Endothelial cell of umbilical vein (primary cell): Measurements from ENCODE around the gene PTGES. TPM values are rescaled to one million over a fixed set of nuclear protein-coding genes. Genes with fewer than 3 reads are reported as not detected.

Experiments
- BruUV-seq: library from RNA; stranded (reverse); fragments of 400-500 nt; replicated peaks from 2 replicates; lab custom pipeline; 2021; lab: Mats Ljungman, UMichigan
- CTCF ChIA-PET: fragments of 300-600, 350-600 bp; sonication (Branson Sonifier 250); formaldehyde crosslinking; loops from one replicate; lab custom pipeline; 2021; ENCODE audit warnings: antibody characterized with exemption, inconsistent platforms; lab: Charles Lee
- POLR2A ChIA-PET: fragments of 300-600, 350-600 bp; sonication (Branson Sonifier 250); formaldehyde crosslinking; loops from one replicate; lab custom pipeline; 2021; ENCODE audit warnings: antibody characterized with exemption, inconsistent platforms; lab: Charles Lee
- DNase-seq: peaks from one replicate; pipeline ENCODE4 v3.0.0-alpha.2; 2011; ENCODE audit warnings: low read depth, low spot score
- FAIRE-seq: peaks from 2 replicates; lab custom pipeline; 2011; peaks lifted over from hg19 to GRCh38; lab: Jason Lieb, UNC
- H2AFZ ChIP-seq: 2 replicates; pipeline ENCODE4 v1.6.0; 2012; ENCODE audit warnings: low read depth, low read length, control low read depth, inconsistent platforms
- H3K27ac ChIP-seq: 2 replicates; pipeline ENCODE4 v1.5.1; 2011; ENCODE audit warnings: low read depth, mild to moderate bottlenecking, control low read depth, low read length, moderate library complexity; ENCODE audit not compliant: insufficient read depth
- H3K27me3 ChIP-seq, 2 experiments: 2 replicates each; pipeline versions ENCODE4 v1.6.0 to v1.6.1; 2011; ENCODE audit warnings: low read length in 2 of 2, mixed read lengths in 1 of 2; ENCODE audit not compliant: control insufficient read depth in 2 of 2, insufficient read depth in 2 of 2
- H3K36me3 ChIP-seq, 2 experiments: 2 replicates in 1 of 2; 3 replicates in 1 of 2; pipeline ENCODE4 v1.5.1; 2011; ENCODE audit warnings: low read length in 2 of 2, mild to moderate bottlenecking in 1 of 2, moderate library complexity in 1 of 2; ENCODE audit not compliant: control insufficient read depth in 2 of 2, insufficient read depth in 2 of 2; ENCODE audit errors: extremely low read depth in 1 of 2
- H3K4me1 ChIP-seq: 3 replicates; pipeline ENCODE4 v1.5.1; 2011; ENCODE audit warnings: mild to moderate bottlenecking, low read length; ENCODE audit not compliant: control insufficient read depth, insufficient read depth; ENCODE audit errors: extremely low read depth
- H3K4me2 ChIP-seq: 2 replicates; pipeline ENCODE4 v1.6.1; 2011; ENCODE audit warnings: low read length, control low read depth, mixed read lengths; ENCODE audit not compliant: insufficient read depth
- H3K4me3 ChIP-seq, 3 experiments: fragments of 200-600 bp in 1 of 3; sonication (generic), shearing (Covaris generic) in 1 of 3; replicated peaks in 1 of 3; 2 replicates each; pipeline ENCODE4 v1.5.1; 2011 to 2016; ENCODE audit warnings: control low read depth in 3 of 3, low read length in 3 of 3, mild to moderate bottlenecking in 2 of 3, inconsistent platforms in 1 of 3, low read depth in 1 of 3, moderate library complexity in 1 of 3; ENCODE audit not compliant: insufficient read depth in 1 of 3
- H3K79me2 ChIP-seq: 2 replicates; pipeline ENCODE4 v1.6.0; 2012; ENCODE audit warnings: low read length, inconsistent platforms; ENCODE audit not compliant: control insufficient read depth, insufficient read depth
- H3K9ac ChIP-seq: replicated peaks from 2 replicates; pipeline ENCODE3; 2011; ENCODE audit warnings: low read length, control low read depth; ENCODE audit not compliant: insufficient read depth; ENCODE audit errors: extremely low read depth
- H3K9me1 ChIP-seq: replicated peaks from 3 replicates; pipeline ENCODE4 v1.6.0; 2011; ENCODE audit warnings: mild to moderate bottlenecking, low read length; ENCODE audit not compliant: control insufficient read depth, insufficient read depth; ENCODE audit errors: extremely low read depth
- H3K9me3 ChIP-seq: replicated peaks from 2 replicates; pipeline ENCODE4 v1.5.1; 2012; ENCODE audit warnings: low read length, inconsistent platforms; ENCODE audit not compliant: control insufficient read depth, insufficient read depth
- H4K20me1 ChIP-seq: replicated peaks from 2 replicates; pipeline ENCODE3; 2011; ENCODE audit warnings: mild to moderate bottlenecking, low read length; ENCODE audit not compliant: control insufficient read depth, insufficient read depth; ENCODE audit errors: extremely low read depth
- FOS ChIP-seq: IDR thresholded peaks from 2 replicates; pipeline ENCODE4 v1.6.1; 2011; ENCODE audit warnings: mild to moderate bottlenecking, low read length, moderate library complexity, borderline replicate concordance; ENCODE audit not compliant: insufficient read depth
- JUN ChIP-seq: IDR thresholded peaks from 2 replicates; pipeline ENCODE4 v1.6.1; 2011; ENCODE audit warnings: borderline replicate concordance, low read depth; ENCODE audit not compliant: insufficient read length, insufficient read depth
- MAX ChIP-seq: IDR thresholded peaks from 2 replicates; pipeline ENCODE4 v1.6.1; 2011; ENCODE audit not compliant: insufficient read depth, insufficient read length
- POLR2A ChIP-seq: IDR thresholded peaks from 2 replicates; pipeline ENCODE4 v1.6.1; 2012; ENCODE audit warnings: low read depth, mild to moderate bottlenecking, control low read depth, low read length
- dilution Hi-C: fragments of 300-500 bp; cut with MboI; formaldehyde crosslinking; loops from one replicate; pipeline ENCODE4 v1.15.0; 2019; ENCODE audit warnings: low sequenced_read_pairs; ENCODE audit not compliant: extremely low pct_ligation_motif_present
- intact Hi-C: fragments of 100-400 bp; cut with micrococcal nuclease; formaldehyde crosslinking; loops from one replicate; pipeline ENCODE4 v1.10.0; 2022
- polyA plus RNA-seq, 4 experiments: library from polyadenylated mRNA; depleted of rRNA in 3 of 4; stranded (reverse) in 3 of 4; unstranded in 1 of 4; fragments of >200 nt; gene quantifications; 2 replicates each; pipeline versions ENCODE4 v1.2.1 to v1.2.3, GENCODE V29; 2011 to 2012; ENCODE audit warnings: missing spikeins in 1 of 4
- total RNA-seq: library from RNA; stranded (reverse); gene quantifications from 2 replicates; pipeline ENCODE4 v1.2.3, GENCODE V29; 2021
- TF ChIP-seq, protein P1 (sequence below), 2 donors: IDR thresholded peaks; 1 replicate in 1 of 2; 2 replicates in 1 of 2; pipeline ENCODE4 v1.5.1; 2011; ENCODE audit warnings: low read length in 2 of 2, mild to moderate bottlenecking in 2 of 2, moderate library complexity in 2 of 2, control low read depth in 1 of 2, inconsistent platforms in 1 of 2, low read depth in 1 of 2; ENCODE audit not compliant: insufficient read depth in 1 of 2; ENCODE audit errors: extremely low read depth in 1 of 2

The PTGES gene
- total and polyA plus RNA-seq, 2 donors (not counting 3 experiments of a cell fraction or from before 2014, with no cell fraction given), result not detected

- peak overlapping the region; percentile 72 for H2AFZ ChIP-seq
These were observed 26.3 kb downstream of the PTGES start for GRCh38 chr9:129726322-129727160.

More at GRCh38 chr9:129726322-129727160, 26.3 kb downstream of the PTGES start:
- DNase-seq (peak; percentile 51), FAIRE-seq (peak; percentile 47)
- Histone ChIP-seq H3K4me3 (no peak overlapping the region), H3K27ac (no peak overlapping the region), H3K9me3 (no peaks in the 10 kb centered on the region), H4K20me1 (no peaks in the 10 kb centered on the region), H3K9me1 (no peaks in the 10 kb centered on the region), H3K36me3 (no peaks in the 10 kb centered on the region), H3K27me3 (no peaks in the 10 kb centered on the region), H3K9ac (no peak overlapping the region), H3K79me2 (no peaks in the 10 kb centered on the region), H3K4me1 (no peaks in the 10 kb centered on the region), H3K4me2 (no peak overlapping the region)
- intact Hi-C loops, result loop anchor here (1.0 to 2.0 kb wide), 3 partner anchors 57 to 84 kb away; partner anchors contain the start of gene ASB6
- CTCF ChIA-PET, result interaction anchor here (0.6 to 3.9 kb wide), 30 partner anchors 8 to 780 kb away, joined by 3 to 67 read pairs (median 4); partner anchors contain the start of gene PTGES
- dilution Hi-C loops, result loop anchor here (5.0 kb wide), 1 partner anchor 51 kb away; no protein-coding TSS in a partner anchor
- no TSS peak for BruUV-seq
- POLR2A ChIA-PET, result no interaction called here
- TF ChIP-seq JUN (no peak), FOS (no peak), MAX (no peak), POLR2A (no peak)
- TF ChIP-seq, protein P1, sequence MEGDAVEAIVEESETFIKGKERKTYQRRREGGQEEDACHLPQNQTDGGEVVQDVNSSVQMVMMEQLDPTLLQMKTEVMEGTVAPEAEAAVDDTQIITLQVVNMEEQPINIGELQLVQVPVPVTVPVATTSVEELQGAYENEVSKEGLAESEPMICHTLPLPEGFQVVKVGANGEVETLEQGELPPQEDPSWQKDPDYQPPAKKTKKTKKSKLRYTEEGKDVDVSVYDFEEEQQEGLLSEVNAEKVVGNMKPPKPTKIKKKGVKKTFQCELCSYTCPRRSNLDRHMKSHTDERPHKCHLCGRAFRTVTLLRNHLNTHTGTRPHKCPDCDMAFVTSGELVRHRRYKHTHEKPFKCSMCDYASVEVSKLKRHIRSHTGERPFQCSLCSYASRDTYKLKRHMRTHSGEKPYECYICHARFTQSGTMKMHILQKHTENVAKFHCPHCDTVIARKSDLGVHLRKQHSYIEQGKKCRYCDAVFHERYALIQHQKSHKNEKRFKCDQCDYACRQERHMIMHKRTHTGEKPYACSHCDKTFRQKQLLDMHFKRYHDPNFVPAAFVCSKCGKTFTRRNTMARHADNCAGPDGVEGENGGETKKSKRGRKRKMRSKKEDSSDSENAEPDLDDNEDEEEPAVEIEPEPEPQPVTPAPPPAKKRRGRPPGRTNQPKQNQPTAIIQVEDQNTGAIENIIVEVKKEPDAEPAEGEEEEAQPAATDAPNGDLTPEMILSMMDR (IDR thresholded peaks at IDR 0.05; ENCODE audit: extremely low read depth in 1 of 2, insufficient read depth in 1 of 2, low read depth in 1 of 2, low read length in 2 of 2), result peak; percentile 90 to 97
